Thyroid gland (tissue), 4 donors: ENCODE results near the gene JAKMIP2. TPM values are rescaled to one million over a fixed set of nuclear protein-coding genes. Genes with fewer than 3 reads are reported as not detected.

Source experiments
- DNase-seq, 2 donors: peaks; one replicate each; pipeline ENCODE4 v3.0.0-alpha.2; 2019
- H3K27ac ChIP-seq, 3 donors: fragments of 200-600 bp; sonication (generic); 1 replicate in 2 of 3; 2 replicates in 1 of 3; pipeline ENCODE4 v1.5.1; 2016 to 2019; ENCODE audit warnings: mild to moderate bottlenecking in 1 of 3, moderate library complexity in 1 of 3
- H3K27me3 ChIP-seq: fragments of 200-600 bp; sonication (generic); one replicate; pipeline ENCODE4 v1.5.1; 2019
- H3K36me3 ChIP-seq, 2 donors: fragments of 200-600 bp; sonication (generic); one replicate each; pipeline ENCODE4 v1.5.1; 2016 to 2019
- H3K4me1 ChIP-seq, 2 donors: fragments of 200-600 bp; sonication (generic); one replicate each; pipeline ENCODE4 v1.5.1; 2017 to 2019
- H3K4me3 ChIP-seq, 3 donors: fragments of 200-600 bp; sonication (generic); replicated peaks in 1 of 3; 1 replicate in 2 of 3; 2 replicates in 1 of 3; pipeline ENCODE4 v1.5.1; 2016; ENCODE audit warnings: mild to moderate bottlenecking in 1 of 3
- H3K9me3 ChIP-seq: fragments of 200-600 bp; sonication (generic); one replicate; pipeline ENCODE4 v1.5.1; 2017
- CTCF ChIP-seq, 6 experiments: fragments of 200-600 bp in 3 of 6; fragments of 450-650 bp in 3 of 6; sonication (generic) in 3 of 6; IDR thresholded peaks; one replicate each; pipeline ENCODE4 v1.5.1; 2016 to 2019; ENCODE audit warnings: antibody characterized with exemption in 6 of 6, mild to moderate bottlenecking in 2 of 6, inconsistent platforms in 1 of 6, moderate library complexity in 1 of 6
- POLR2A ChIP-seq, 2 donors: fragments of 450-650 bp; IDR thresholded peaks; one replicate each; pipeline ENCODE4 v1.6.1; 2017; ENCODE audit warnings: antibody characterized with exemption in 2 of 2, mild to moderate bottlenecking in 2 of 2, moderate library complexity in 1 of 2
- WGBS, 2 donors: methylation state at CpG; one replicate each; pipeline ENCODE4 v1.1.5; 2017; 5-methylcytosine and 5-hydroxymethylcytosine counted together
- intact Hi-C: fragments of 100-400 bp; cut with DNase I; formaldehyde crosslinking; loops from one replicate; pipeline ENCODE4 v1.15.1; 2023
- total RNA-seq, 4 donors: library from RNA; depleted of rRNA; stranded (reverse); fragments of >200 nt; gene quantifications; one replicate each; pipeline ENCODE4 v1.2.3, GENCODE V29; 2016

The JAKMIP2 gene
- total RNA-seq, 4 donors from 2014 or later, result under 0.01 to 0.75 (median 0.38) TPM

- no peaks in the 10 kb centered on the region for H3K27me3 ChIP-seq
- TF ChIP-seq POLR2A (IDR thresholded peaks at IDR 0.05) (no peak), CTCF (IDR thresholded peaks at IDR 0.05) (no peak)
- no peaks in the 10 kb centered on the region for H3K9me3 ChIP-seq
- intact Hi-C loops, result no loop called here
- no peak overlapping the region for H3K4me3 ChIP-seq
- 77% methylated on average over 4 of the region's 4 CpGs for WGBS, 2 donors
- H3K27ac ChIP-seq, result peak overlapping the region in 1 of 3 donors; percentile 84
- H3K36me3 ChIP-seq, result no peaks in the 10 kb centered on the region
- H3K4me1 ChIP-seq, result peaks cover 13 to 28% of the 10 kb centered on the region in 2 donors
- no peak for DNase-seq
Measured at GRCh38 chr5:147552897-147553296, 229.6 kb downstream of the JAKMIP2 start.

GRCh38 chr5:147551677-147552076 lies 230.9 kb downstream of the JAKMIP2 start:
- 3 to 19% methylated on average over 1 of the region's 1 CpG for WGBS, 2 donors
- DNase-seq, result peak; percentile 37 to 40
- no peaks in the 10 kb centered on the region for H3K36me3 ChIP-seq
- H3K27ac ChIP-seq, result peak overlapping the region in 2 of 3 donors; percentile 34 to 36
- H3K4me3 ChIP-seq, result no peak overlapping the region
- TF ChIP-seq CTCF (IDR thresholded peaks at IDR 0.05) (no peak), POLR2A (IDR thresholded peaks at IDR 0.05) (no peak)
- H3K9me3 ChIP-seq, result no peaks in the 10 kb centered on the region
- no peaks in the 10 kb centered on the region for H3K27me3 ChIP-seq
- intact Hi-C loops, result no loop called here
- H3K4me1 ChIP-seq, result peaks cover 13 to 28% of the 10 kb centered on the region in 2 donors

- Histone ChIP-seq H3K27ac (no peak overlapping the region), H3K9me3 (no peaks in the 10 kb centered on the region), H3K4me3 (no peak overlapping the region), H3K36me3 (no peaks in the 10 kb centered on the region), H3K4me1 (peaks cover 0 to 13% of the 10 kb centered on the region in 2 donors), H3K27me3 (no peaks in the 10 kb centered on the region)
- TF ChIP-seq POLR2A (IDR thresholded peaks at IDR 0.05), result no peak
- no peak for TF ChIP-seq CTCF (IDR thresholded peaks at IDR 0.05)
- DNase-seq, result no peak
- intact Hi-C loops, result no loop called here
- WGBS, 2 donors, result 61 to 71% methylated on average over 3 of the region's 3 CpGs
Measured at GRCh38 chr5:147547730-147548129, 234.8 kb downstream of the JAKMIP2 start.

GRCh38 chr5:147544556-147544955 lies 238.0 kb downstream of the JAKMIP2 start:
- no peak overlapping the region for H3K4me3 ChIP-seq
- H3K4me1 ChIP-seq, result no peaks in the 10 kb centered on the region
- TF ChIP-seq CTCF (IDR thresholded peaks at IDR 0.05) (no peak), POLR2A (IDR thresholded peaks at IDR 0.05) (no peak)
- no peak for DNase-seq
- intact Hi-C loops, result no loop called here
- no peaks in the 10 kb centered on the region for H3K36me3 ChIP-seq
- H3K27ac ChIP-seq, result no peak overlapping the region
- no peaks in the 10 kb centered on the region for H3K27me3 ChIP-seq
- H3K9me3 ChIP-seq, result no peaks in the 10 kb centered on the region
- WGBS, 2 donors, result 70 to 80% methylated on average over 5 of the region's 5 CpGs

GRCh38 chr5:147539053-147539452 lies 243.5 kb downstream of the JAKMIP2 start:
- H3K36me3 ChIP-seq, result no peaks in the 10 kb centered on the region
- no peaks in the 10 kb centered on the region for H3K9me3 ChIP-seq
- no peak for DNase-seq
- no peaks in the 10 kb centered on the region for H3K27me3 ChIP-seq
- intact Hi-C loops, result no loop called here
- H3K4me3 ChIP-seq, result no peak overlapping the region
- 55 to 77% methylated on average over 1 of the region's 1 CpG for WGBS, 2 donors
- no peaks in the 10 kb centered on the region for H3K4me1 ChIP-seq
- no peak overlapping the region for H3K27ac ChIP-seq
- TF ChIP-seq POLR2A (IDR thresholded peaks at IDR 0.05) (no peak), CTCF (IDR thresholded peaks at IDR 0.05) (no peak)
